ENCODE measurements around the gene VWDE.

- TF ChIP-seq CTCF (IDR thresholded peaks at IDR 0.05) (no peak), POLR2AphosphoS5 (IDR thresholded peaks at IDR 0.05) (no peak)
These were observed 86.0 kb downstream of the VWDE start for GRCh38 chr7:12317675-12318074.
